IPS-NIHi7 (cell line): ENCODE results near the gene ASPG.

Source experiments
- DNase-seq: peaks from one replicate; pipeline ENCODE4 v3.0.0; 2012; ENCODE audit warnings: mixed read lengths; ENCODE audit errors: extremely low spot score

Gene ASPG

DNA sequence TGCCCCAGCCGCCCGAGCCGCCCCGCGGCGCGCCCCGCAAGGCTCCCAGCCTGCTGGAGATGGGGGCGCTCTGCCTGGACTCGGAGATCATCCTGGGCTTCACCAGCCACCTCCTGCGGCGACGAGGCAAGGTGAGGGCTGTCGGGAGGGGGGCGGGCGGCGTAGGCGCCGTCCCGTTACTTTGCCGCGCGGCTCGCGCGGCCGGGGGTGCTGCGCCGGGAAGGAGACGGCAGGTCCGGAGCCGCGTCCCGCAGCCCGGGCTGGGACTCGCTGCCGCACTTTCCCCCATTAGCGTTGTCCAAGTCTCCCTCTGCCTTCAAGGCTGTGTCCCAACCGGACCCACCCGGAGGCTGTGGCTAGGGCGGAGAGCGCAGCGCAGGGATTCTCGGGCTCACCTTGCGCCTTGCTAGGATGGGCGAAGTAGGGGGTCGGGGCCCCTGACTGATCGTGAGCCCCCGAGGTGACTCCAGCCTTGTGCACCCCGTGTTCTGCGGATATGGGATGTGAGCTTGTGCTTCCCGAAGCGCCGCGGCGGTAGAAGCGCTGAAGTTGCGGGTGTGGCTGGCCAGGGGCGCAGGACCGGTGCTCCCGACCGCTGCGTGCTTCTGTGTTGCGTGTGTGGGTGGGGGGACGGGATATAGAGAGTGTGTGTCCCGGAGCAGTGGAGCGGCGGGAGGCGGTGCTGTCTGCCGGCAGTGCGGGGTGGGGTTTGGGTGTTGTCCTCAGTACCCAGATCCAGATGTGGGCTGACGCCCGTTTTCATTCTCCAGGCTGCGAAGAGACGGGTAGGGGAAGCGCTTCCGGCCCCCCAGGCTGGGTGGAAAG lies 51.2 kb downstream of the ASPG start:
- DNase-seq = no peak

DNA sequence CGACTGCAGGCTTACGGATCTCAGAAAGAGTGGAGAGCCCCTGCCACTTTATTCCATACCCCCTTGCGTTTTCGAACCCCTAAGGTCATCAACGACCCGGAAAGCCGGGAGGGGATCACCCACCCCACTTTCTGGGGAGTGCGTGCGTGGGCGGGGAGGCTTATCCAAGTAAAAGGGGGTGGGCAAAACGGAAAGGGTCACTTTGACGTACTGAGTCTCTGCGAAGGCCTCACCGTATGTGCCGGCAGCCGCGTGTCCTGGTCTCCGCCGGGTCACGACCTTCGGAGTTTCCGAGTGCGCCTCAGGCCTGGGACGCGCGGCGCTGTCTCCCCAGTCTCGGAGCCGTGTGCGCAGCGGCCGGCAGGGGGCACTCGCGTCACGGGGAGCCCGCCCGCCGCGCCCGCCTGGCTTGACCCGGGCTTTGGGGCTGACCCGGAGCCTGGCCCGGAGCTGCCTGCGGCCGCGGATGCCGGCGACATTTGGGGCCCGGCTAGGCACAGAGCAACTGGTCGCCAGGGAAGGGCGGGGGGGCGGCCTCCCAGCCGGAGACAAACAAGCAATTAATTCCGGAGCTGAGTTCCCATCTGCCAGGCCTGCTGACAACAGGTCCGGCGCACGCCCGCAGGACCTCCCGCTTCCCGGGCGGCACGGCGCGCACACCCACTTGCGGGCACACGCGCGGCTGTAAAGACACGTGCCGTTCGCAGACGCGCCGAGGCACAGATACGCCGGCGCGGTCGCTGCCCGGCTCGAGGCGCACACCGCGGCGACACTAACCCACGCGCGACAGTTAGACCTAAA lies 52.0 kb downstream of the ASPG start:
- peak; percentile 86 for DNase-seq

DNA sequence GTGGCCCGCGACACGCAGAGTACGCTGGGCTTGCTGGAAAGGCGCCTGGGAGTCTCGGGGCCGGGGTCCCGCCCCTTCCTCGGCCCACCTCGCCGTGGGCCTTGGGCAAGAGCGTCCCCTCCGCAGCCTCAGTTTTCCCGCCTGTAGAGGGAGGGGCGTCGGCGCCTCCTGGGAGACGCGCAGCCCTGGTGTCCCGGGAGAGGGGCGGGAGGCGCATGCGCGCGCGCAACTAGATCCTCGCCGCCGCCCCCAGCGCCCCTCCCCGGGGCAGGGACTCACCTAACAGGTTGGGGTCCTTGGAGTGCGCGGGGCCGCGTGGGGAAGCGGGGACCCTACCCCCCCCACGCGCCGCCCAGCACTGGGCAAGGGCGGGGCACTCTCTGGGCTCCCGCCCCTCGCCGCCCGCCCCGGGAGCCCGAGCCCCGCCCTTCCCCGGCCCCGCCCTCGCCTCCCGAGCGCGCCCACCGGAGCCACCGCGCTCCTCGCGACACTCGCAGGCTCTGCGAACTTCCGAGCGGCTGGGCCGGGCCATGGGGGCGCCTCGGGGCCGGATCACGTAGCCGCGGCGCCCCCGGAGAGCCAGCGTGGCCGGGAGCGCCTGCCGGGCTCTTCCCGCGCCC lies 52.7 kb downstream of the ASPG start, which contains the start of gene KIF26A:
TSS of gene KIF26A (plus strand) at position 490 of the 620 bp plus-strand sequence. CDS start 136 bp downstream, outside the sequence.
- DNase-seq = peak; percentile 86

DNA sequence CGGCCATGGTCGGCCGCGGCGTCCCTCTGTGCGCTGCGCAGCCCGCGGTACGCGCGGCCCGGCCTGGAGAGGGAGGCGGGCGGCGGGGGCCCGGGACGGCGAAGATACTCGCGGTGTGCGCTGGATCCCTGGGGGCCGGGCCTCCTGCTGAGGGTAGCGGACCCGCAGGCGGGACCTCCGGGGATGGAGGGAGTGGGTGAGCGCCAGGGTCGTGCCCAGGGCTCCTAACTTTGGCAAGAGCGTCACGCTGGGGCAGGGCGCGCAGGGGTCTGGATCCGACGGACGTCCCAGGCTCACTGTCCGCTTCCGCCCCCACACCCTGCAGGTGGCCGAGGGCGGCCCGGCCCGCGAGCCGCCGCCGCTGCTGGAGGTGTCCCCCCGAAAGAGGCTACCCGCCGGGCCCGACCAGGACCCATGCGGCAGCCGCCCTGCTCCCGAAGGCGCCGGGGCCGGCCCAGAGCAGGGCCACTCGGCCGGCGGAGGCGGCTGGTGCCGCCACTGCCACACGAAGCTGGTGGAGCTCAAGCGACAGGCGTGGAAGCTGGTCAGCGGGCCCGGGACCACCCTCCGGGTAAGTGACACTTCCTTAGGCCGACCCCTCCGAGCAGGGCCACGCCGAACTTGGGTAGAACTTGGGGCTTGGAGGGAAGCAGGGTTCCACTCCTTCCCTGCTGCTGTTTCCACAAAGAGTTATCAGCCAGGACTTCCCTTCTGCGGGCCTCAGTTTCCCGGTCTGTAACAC lies 53.4 kb downstream of the ASPG start:
- no peak for DNase-seq

DNA sequence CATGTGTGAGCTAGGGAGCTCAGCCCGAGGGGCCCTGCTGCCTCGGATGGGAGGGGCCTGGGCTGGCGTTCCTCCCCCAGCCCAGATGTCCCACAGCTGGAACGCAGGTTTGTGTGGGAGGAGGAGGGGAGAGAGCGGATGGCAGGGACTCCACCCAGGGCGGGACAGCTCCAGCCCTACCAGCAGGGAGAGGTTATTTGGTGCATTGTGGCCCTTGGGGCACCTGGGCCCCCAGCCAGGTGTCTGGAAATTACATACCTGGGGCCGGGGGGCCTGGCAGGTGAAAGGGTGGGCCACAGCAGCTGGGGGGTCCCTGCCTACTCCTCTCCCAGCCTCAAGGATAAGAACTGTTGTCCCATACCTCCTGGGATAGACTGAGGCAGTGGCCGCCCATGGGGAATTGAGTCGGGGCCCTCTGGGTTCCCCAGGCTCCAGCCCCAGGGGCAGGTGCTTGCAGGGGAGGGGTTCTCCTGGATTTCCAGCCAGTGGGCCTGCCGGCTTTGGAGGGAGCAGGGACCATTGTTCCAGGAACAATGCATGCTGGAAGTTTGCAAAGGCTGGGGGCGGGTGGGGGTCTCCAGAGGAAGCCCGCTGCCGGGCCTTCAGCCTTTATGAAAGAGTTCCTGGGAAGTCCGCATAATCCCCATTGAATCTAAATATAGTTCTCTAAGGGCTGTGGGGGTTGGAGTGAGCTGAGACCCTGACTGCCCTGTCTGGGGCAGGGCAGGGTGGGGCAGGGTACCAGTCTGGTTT lies 54.1 kb downstream of the ASPG start:
- no peak for DNase-seq

DNA sequence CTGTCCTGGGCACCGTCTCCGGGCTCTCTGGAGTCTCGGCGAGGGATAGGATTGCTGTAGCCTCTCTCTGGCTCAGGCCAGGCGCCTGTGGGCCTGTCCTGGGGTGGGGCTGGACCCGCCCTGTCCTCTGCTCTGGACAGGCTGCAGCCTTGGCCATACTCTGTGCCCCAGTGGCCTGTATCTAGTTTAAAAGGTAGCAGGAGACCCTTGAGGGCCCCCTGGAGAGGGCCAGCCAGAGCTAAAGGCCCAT lies 54.6 kb downstream of the ASPG start:
- no peak for DNase-seq

DNA sequence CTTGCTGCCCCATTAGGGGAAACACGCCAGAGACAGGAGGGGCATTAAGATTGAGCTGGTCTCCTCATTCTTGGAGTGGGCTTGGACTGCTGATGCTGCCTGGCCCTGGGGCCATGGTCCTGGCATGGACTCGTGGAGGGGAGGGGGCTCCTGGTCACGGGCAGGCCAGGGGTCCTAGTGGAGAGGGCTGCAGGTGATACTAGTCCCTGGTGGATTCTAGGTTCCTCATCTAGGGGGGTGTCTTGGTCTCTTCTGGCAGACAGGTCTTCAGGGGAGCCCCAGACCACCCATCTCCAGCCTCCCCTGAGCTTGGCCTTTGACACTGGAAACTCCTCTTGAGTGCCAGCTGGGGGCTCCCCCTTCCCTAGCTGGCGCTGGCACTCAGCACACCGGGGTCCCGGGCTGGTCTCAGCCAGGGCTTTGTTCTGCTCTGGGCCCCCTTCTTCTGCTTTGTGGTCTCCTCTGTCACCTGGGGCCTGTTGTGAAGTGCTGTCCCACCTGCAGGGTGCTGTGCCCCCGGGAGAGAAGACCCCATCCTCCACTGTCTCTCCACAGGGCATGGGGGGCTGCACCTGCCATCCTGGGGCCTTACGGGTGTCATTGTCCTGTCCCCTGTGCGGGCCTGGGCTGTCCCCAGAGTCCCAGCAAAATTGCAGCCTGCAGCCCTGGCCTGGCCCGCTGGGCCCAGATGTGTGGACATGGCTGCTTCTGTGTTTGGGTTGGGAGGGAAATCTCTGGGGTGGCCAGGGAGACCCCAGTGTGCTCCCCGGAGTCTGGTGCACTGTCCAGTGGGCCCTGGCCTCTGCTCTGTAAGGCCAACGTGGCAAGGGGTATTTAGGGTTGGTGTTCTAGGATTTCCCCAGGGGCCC lies 55.2 kb downstream of the ASPG start:
- DNase-seq = no peak

DNA sequence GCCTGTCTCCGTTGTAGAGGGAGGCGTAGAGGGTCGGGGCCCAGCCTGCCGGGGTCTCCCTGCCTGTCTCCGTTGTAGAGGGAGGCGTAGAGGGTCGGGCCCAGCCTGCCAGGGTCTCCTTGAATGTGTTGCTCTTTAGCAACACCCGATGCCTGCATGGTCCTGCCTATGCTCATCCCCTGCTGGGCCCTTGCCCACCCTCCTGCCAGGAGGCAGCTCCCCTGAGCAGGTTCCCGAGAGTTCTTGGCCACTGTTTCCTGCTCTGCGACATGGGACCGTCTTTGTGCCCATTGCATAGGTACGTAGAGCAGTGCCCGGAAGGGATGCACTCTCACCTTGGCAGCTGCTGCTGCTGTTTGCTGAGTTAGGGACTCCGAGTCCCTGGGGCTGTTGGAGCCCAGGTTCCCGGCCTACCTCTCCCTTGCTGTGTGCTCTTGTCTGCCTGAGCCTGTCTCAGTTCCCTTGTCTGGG lies 56.2 kb downstream of the ASPG start:
- no peak for DNase-seq

DNA sequence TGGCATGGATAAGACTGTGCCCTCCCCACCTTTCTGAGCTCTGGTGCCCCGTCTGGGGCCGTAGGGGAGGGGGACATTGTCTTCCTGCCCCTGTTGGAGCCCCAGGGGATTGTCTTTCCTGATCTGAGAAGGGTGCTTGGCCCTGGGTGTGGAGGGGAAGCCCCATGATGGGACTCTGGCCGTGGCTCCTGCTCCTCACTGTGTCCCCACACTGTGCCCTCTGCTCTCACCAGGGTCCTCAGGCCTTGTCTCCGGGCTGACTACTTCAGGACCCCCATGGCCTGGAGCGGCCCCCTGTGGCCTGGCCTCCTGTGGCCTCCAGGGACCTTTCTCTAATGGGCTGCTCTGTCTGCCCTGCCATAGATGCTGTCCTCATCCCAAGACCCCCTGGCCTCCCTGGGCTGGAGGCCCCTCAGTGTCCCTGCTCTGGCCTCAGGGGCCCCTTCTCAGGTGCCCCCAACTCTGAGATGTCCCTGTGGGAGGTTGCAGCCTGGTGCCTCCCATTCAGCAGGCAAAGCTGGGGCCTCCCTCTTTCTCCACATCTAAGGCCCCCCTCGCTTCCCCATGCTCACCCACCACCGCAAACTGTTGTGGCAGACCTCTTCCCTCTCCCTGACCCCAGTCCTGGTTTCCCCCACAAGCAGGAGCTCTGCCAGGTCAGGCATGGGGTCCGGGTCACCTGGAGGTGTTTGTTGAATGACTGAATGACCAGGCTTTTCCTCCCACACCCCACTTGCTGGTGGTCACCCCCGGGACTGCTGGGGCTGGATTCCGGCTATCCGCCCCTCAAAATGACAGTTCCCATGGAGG lies 56.8 kb downstream of the ASPG start:
- no peak for DNase-seq

DNA sequence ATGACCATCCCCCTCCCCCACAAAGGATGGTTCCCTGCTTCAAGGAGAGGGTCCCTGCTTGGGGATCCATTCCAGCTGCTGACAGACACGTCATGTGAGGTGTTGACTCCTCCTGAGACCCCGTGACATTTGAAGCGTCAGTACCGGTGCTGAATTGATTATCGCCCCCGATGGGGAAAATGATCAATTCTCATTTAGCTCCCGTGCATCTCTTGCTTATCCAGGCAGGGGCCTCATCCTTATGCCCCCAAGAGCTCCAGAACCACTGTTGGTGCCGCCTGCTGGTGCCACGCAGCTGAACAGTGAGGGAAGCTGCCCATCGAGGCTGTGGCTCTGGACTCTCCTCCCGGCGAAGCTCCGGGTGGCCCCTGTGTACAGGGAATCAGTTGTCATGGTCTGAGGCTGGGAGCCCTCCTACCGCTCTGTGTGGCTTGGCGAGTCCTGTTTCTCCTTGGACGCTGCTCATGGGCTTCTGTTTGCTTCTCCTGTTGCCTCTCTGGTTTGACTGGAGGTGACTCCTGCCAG lies 57.5 kb downstream of the ASPG start:
- DNase-seq = no peak

DNA sequence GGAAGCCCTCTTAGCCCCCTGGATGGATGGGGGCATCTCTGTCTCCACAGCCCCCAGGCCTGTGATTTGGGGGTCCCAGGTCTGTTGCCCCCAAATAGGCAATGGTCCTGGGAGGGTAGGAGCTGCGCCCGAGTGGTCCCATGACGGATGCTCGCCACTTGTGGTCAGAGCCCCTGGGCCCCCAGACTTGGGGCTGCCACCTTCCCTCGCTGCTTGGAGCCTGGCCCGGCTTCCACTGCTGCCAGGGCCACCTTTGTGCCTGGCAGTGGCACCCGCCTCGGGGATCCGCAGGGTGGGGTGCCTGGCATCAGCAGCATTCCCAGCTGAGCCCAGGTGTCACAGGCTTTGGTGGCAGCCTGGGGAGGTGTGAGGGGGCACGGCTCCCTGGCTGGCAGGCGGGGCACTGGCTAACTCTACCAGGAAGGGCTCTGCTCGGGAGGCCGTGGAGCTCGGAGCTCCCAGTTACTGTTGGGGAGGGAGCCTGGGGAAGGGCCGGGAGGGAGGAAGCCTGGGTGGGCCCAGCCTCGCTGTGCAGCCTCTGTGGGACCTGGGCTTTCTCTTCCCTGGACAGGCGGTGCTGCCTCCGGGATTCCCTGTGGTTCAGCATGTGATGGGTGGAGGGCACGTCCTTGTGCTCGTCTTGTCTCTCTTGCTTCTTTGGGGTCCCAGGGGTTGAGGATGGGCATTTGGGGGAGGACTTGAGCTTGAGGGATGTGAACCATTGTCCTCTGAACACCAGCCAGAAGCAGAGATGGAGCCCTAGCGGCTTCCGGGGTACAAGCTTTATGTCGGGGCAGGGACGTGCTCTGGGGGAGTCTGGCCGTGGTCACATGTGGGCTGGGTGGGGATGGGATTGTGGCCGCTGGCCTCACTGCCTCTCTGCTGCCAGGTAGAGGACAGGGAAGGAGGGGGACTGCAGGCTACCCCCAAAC lies 58.3 kb downstream of the ASPG start:
- DNase-seq = no peak

DNA sequence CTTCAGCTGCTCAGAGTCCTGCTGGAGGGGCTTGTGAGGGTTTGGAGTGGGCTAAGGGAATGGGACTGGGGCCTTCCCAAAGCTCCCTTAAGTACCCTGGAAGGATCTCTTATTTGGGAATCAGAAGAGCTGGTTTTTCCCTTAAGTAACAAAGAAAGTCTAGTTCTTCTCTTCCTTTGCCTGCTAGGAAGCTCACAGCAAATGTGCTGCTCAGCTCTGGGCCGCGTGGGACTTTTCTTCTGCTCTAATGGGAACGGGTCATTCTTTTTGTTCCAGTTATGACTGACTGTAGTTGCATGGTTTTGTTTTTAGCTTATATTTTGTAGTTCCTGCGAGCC lies 58.9 kb downstream of the ASPG start:
- DNase-seq = no peak

DNA sequence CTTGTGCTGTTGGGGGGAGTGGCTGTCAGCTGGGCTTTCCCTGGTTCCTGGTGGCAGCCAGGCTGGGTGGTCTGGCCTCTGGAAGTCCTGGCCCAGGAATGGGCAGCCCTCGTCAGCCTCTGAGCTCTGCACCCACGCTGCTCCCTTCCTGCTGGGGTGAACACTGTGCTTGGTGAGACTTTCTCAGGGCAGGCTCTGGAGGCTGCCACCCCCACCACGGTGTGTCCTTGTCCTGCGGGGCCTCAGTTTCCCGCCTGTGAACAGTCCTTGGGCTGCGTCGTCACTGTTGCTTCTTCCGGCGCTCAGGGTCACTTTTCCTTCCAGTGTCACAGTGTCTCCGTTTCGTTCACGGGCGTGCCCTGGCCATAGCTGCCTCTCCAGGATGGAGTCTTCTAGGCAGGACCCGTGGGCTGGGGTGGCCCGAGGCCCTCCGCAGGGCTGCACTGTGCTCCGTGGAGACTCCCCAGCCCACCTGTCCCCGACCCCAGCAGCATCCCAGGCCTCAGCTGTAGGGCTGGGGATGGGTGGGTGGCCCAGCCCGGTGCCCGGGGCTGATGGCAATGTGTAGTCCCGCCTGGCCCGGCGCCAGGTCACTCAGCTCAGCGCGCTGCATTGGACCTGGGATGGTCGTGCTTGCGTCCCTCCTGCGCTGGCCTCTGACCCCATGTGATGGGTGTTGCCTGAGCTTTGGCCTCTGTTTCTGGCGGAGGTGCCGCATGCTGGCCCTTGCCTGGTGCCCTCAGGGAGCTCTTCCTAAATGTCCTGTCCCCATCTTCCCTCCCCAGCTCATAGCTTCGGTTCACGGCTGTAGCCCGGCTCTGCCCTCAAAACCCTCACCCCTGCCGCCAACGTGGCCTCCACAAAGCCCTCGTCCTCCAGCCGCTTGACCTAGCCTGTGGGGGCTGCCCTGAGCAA lies 59.7 kb downstream of the ASPG start:
- DNase-seq = no peak

DNA sequence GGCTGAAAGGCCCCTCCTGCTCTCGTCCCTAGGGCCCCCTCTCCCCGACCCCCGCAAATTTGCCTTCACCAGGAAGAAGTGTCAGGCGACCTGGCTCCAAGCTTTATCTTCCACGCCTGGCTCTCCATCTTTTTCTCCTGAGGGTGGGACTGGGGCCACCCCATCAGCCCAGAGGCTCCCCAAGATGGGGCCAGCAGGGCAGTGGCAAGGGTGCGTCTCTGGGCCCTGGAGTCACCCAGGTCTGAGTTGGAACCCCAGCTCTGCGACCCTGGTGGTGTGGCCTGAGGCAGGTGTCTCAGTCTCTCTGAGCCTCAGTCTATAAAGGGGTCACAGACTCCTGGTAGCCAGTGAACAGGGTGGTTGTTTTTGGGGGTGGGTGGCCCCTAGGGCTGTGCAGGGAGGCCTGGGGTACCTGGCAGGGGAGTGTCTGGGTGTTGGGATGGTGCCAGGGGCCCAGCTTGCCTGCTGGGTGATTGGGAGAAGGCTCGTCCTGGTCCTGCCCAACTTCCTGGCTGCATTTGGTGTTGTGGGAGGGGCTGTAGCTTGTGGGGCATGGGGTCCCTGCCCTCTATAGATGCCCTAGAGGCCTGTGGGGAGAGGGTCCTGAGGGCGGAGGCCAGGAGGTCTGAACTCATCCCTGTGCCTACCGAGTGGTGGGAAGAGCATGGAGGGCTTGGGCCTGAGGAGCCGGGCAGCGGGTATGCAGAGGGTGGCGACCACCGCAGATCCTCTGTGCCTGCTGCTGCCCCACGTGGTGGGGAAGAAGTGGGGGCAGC lies 60.5 kb downstream of the ASPG start:
- no peak for DNase-seq

DNA sequence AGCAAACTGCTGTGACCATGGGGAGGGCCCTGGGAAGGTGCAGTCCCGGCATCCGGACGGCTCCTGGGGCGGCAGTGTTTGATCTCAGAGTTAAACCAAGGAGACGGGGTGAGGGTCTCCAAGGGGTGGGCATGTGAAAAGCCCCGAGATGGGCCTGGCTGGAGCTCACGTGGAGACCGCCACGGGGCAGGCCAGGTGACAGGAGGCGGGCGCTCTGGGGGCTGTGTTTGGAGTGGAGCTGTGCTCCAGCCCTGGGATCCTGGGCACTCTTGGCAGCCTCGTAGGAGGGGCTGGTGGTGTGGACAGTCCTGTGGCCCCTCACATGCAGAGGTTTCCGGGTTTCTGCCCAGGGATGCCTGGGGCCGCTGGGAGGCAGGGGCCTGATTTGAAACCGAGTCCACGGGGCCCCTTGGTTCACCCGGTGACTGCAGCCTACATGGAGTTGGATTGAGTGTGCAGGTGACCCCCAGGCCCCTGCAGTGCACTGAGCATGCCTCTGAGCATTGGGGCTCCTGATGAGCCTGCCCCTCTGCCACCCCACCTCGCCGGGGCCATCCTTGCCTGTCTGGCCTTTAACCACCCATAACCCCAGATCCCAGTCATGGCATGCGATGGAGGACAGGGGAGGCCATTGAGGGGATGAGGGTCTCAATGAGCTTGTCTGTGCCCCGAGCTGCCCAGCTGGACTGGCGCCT lies 61.3 kb downstream of the ASPG start:
- DNase-seq = no peak
